HAP-1 (cell line): ENCODE measurements around the gene KCNE4.
"Not testable (repeated sequence)": the region's sequence is repeated elsewhere in the genome, so short reads cannot be mapped to it uniquely, and the experiment has no call there.

Experiments
- DNase-seq, 2 experiments: peaks; one replicate each; pipeline ENCODE4 v3.0.0-alpha.2; 2016 to 2020; ENCODE audit warnings: low spot score in 2 of 2
- H3K27me3 ChIP-seq: fragments of 250-450 bp; sonication (Bioruptor Pico); 2 replicates; pipeline ENCODE4 v1.5.1; 2020; ENCODE audit warnings: low read depth, mild to moderate bottlenecking, moderate library complexity
- H3K36me3 ChIP-seq: fragments of 250-450 bp; sonication (Bioruptor Pico); replicated peaks from 2 replicates; pipeline ENCODE4 v1.5.1; 2020; ENCODE audit warnings: mild to moderate bottlenecking
- H3K4me1 ChIP-seq: fragments of 250-450 bp; sonication (Bioruptor Pico); 2 replicates; pipeline ENCODE4 v1.5.1; 2020; ENCODE audit warnings: mild to moderate bottlenecking
- H3K4me3 ChIP-seq: fragments of 250-450 bp; sonication (Bioruptor Pico); 2 replicates; pipeline ENCODE4 v1.5.1; 2020; ENCODE audit warnings: mild to moderate bottlenecking, moderate library complexity
- H3K9me3 ChIP-seq: fragments of 250-450 bp; sonication (Bioruptor Pico); 2 replicates; pipeline ENCODE4 v1.5.1; 2020; ENCODE audit warnings: mild to moderate bottlenecking, moderate library complexity
- in situ Hi-C: fragments of 300-500 bp; cut with MboI; formaldehyde crosslinking; loops from 3 replicates; pipeline ENCODE4 v1.14.3; 2020; ENCODE audit warnings: low sequenced_read_pairs, inconsistent platforms, mixed read lengths

The KCNE4 gene

DNA sequence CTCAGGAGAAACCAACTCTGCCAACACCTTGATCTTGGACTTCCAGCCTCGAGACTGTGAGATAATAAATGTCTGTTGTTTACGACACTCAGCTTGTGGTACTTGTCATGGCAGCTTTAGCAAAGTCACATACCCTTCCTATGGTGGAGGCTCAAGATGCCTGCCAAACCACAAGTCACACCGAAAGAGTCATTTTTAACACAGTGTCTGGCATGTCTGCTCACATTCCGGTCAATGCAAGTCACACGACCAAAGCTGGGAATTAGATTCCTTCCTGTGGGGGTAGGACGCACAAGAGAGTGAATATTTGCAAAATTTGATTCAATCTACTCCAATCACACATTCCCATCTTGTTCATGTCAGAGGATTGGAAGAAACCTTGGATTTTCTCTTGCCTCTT lies 24.6 kb downstream of the KCNE4 start:
- Histone ChIP-seq H3K36me3 (no peaks in the 10 kb centered on the region), H3K4me1 (no peaks in the 10 kb centered on the region), H3K4me3 (no peak overlapping the region), H3K9me3 (no peaks in the 10 kb centered on the region), H3K27me3 (no peaks in the 10 kb centered on the region)
- no peak for DNase-seq
- in situ Hi-C loops, result no loop called here

DNA sequence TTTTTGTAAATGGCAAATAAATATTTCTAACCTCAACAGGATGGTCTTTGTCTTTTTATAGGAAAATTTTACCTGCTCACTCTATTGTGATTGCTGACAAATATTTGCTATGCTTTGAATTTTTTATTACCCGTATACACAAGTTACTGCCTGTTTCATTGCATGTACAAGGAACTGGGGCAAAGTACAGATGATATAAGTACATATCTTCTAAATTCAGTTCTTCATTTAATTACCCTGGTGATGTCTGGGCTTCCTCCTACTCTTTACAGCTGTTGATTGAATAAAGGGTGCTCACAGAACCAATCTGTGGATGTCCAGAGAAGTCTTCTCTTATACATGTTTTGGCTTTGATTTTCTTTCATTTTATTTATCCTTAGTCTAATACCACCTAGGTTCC lies 26.5 kb downstream of the KCNE4 start:
- H3K4me3 ChIP-seq, result no peak overlapping the region
- no peak for DNase-seq
- in situ Hi-C loops, result no loop called here

DNA sequence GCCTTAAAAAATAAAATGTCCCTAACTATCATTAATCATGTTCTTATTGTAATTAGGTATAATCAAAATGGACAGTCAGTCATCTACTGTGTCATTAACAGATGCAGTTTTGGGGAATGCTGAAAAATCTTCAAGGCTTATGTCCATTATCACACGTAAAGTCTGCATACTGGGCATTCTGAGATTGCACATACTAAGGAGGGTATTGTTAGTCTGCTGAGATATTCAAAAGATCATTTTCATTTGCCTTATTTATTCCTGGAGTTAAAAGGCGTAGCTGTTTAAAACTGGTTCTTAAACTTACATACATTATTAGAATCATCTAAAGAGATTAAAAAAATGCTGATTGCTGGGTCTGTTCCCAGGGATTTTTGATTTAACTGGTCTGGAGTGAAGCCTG lies 27.4 kb downstream of the KCNE4 start:
- no peaks in the 10 kb centered on the region for H3K4me1 ChIP-seq
- no peak for DNase-seq
- no peak overlapping the region for H3K4me3 ChIP-seq
- in situ Hi-C loops, result no loop called here
- H3K9me3 ChIP-seq, result no peaks in the 10 kb centered on the region
- no peaks in the 10 kb centered on the region for H3K27me3 ChIP-seq
- no peaks in the 10 kb centered on the region for H3K36me3 ChIP-seq

More for the DNA sequence above, 26.5 kb downstream of the KCNE4 start:
- Histone ChIP-seq H3K36me3 (no peaks in the 10 kb centered on the region), H3K27me3 (no peaks in the 10 kb centered on the region), H3K9me3 (no peaks in the 10 kb centered on the region), H3K4me1 (no peaks in the 10 kb centered on the region)

DNA sequence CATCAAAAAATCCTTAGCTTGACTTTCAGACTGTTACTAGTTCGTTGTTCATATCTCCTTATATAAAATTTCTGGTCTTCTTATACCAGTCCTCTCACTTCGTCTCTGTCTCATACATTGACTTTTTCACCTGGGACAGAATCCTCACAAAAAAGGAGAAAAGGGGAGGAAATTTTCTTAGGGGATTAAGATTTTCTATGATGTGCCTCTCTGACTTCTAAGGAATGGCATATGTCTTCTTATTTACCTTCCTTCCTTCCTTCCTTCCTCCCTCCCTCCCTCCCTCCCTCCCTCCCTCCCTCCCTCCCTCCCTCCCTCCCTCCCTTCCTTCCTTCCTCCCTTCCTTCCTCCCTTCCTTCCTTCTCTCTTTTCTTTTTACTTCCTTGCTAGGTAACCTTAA lies 27.9 kb downstream of the KCNE4 start:
- Histone ChIP-seq H3K9me3 (no peaks in the 10 kb centered on the region), H3K4me1 (no peaks in the 10 kb centered on the region), H3K36me3 (no peaks in the 10 kb centered on the region), H3K4me3 (no peak overlapping the region), H3K27me3 (no peaks in the 10 kb centered on the region)
- in situ Hi-C loops, result no loop called here
- DNase-seq, result no peak

DNA sequence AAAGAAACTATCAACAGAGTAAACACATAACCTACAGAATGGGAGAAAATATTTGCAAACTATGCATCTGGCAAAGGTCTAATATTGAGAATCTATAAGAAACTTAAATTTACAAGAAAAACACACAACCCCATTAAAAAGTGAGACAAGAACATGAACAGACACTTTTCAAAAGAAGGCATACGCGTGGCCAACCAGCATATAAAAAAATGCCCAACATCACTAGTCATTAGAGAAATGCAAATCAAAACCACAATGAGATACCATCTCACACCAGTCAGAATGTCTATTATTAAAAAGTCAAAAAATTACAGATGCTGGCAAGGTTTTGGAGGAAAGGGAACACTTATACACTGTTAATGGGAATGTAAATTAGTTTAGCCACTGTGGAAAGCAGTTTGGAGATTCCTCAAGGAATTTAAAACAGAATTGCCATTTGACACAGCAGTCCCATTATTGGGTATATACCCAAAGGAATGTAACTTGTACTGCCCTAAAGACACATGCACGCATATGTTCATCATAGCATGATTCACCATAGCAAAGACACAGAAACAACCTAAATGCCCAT lies 28.9 kb downstream of the KCNE4 start:
- peak in 1 of 2 experiments; percentile 25 for DNase-seq
- in situ Hi-C loops, H3K27me3 ChIP-seq, H3K4me3 ChIP-seq, H3K4me1 ChIP-seq, H3K36me3 ChIP-seq, H3K9me3 ChIP-seq: not testable (repeated sequence)

DNA sequence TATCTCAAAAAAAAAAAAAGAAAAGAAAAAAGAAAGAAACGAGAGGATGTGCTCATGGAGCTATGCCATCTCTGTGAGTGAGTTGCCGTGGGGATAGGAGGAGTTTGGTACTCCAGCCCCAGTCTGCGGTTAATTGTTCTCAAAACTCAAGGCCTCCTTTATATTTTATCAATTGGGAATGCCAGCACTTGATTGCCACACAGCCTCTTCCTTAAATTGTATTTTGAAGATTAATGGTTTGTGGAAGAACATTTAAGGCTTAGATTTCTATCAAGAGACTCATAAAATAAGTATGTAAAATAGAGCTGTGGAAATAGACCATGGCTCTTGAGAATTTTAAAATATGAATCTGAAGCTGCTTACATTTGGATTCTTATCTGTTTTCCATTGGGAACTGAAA lies 29.8 kb downstream of the KCNE4 start:
- Histone ChIP-seq H3K27me3 (no peaks in the 10 kb centered on the region), H3K9me3 (no peaks in the 10 kb centered on the region), H3K36me3 (no peaks in the 10 kb centered on the region), H3K4me3 (no peak overlapping the region), H3K4me1 (no peaks in the 10 kb centered on the region)
- no peak for DNase-seq
- in situ Hi-C loops, result no loop called here

DNA sequence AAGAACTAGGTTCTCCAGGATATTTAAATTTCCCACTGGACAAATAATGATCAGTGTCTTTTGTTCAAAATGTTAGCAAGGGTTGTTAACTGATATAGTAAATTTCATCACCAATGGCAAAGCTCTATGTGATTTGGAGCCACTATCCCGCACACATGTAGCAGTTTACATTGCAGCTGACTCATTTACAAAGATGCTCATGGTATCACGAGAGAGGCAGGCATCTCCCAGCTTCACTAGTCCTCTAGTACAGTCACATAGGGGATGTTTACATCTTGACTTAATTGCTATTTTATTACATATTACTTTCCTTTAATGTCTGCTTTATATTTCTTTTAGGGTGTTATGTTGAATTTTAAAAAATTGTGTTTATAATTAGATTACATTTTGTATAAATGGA lies 30.7 kb downstream of the KCNE4 start:
- no peaks in the 10 kb centered on the region for H3K36me3 ChIP-seq
- in situ Hi-C loops, result no loop called here
- DNase-seq, result no peak
- H3K4me3 ChIP-seq, result no peak overlapping the region
- no peaks in the 10 kb centered on the region for H3K4me1 ChIP-seq
- no peaks in the 10 kb centered on the region for H3K27me3 ChIP-seq
- H3K9me3 ChIP-seq, result no peaks in the 10 kb centered on the region

DNA sequence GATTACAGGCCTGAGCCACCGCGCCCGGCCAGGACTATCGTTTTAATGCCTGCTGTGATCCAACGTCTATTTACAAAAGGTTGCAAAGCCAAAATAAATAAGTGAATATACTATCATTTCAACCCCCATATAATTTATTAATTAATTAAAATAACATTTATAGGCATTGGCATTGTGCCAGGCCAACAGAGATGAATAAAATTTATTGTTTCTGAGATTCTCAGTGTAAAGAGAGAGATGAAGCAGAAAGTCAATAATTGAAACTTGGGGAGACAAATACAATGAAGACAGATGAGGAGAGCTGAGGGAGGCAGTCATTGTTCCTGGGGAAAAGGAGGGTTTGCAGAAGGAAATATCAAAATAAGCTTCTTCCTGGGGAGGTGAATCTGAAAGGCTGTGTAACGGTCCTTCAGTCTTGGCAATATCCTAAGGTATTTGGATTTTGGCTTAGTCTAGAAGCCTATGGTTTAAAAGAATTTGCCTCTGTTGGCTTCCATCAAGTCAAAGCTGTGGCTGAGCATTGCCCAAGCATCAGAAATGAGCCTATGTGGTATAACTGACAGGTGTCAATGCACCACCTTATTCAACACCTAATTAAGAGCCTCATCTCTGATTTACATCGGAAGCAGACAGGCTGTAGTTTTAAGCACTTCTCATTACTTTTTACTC lies 31.5 kb downstream of the KCNE4 start:
- no peak for DNase-seq
- no peak overlapping the region for H3K4me3 ChIP-seq
- no peaks in the 10 kb centered on the region for H3K27me3 ChIP-seq
- in situ Hi-C loops, result no loop called here
- H3K4me1 ChIP-seq, result no peaks in the 10 kb centered on the region
- H3K9me3 ChIP-seq, result no peaks in the 10 kb centered on the region
- H3K36me3 ChIP-seq, result no peaks in the 10 kb centered on the region

DNA sequence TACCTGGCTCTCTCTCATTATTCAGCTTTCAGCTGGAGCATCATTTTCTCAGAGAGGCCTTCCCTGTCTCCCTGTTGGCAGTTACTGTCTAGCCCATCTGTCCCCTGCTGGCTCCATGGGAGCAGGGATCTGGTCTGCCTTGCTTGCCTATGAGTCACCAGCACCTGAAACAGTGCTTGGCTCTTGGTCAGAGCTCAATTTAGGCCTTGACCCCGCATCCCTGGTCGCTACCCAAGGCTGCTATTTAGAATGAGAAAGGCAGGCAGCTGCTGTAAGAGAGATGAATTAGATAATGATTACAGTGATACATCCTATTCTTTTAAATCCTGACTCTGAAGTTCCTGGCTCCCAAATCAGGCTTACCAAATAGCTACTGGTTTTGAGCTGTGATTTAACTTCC lies 32.9 kb downstream of the KCNE4 start:
- Histone ChIP-seq H3K27me3 (no peaks in the 10 kb centered on the region), H3K4me3 (no peak overlapping the region), H3K36me3 (no peaks in the 10 kb centered on the region), H3K4me1 (no peaks in the 10 kb centered on the region), H3K9me3 (no peaks in the 10 kb centered on the region)
- DNase-seq, result no peak
- in situ Hi-C loops, result no loop called here

DNA sequence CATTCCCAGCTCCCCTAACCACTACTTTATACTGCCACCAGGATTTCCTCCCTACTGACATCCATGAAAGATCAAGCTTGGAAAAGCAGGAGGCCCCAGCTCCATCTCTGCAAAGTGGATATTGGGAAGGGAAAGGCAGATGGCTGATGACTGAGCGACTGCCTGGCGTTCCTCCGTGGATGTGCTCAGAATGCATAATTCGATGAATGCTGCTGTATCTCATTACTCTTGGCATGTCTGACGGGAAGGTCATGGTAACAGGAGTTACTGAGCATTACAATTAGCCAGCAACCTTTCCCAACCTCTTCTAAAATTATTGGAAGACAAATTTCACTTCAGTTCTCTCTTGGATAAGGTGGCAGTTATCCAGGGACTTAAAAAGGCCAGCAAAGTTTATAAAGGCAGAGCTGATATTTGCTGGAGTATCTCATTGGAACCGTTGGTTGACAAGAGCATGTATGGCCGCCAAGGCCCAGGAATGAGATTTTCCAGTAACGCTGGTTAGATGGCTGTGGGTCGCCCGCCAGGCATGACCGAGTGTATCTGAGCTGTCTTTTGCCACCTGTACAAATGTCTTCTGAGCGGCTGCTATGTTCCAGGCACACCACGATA lies 34.5 kb downstream of the KCNE4 start:
- Histone ChIP-seq H3K27me3 (no peaks in the 10 kb centered on the region), H3K4me1 (no peaks in the 10 kb centered on the region), H3K4me3 (no peak overlapping the region), H3K36me3 (no peaks in the 10 kb centered on the region), H3K9me3 (no peaks in the 10 kb centered on the region)
- in situ Hi-C loops, result no loop called here
- no peak for DNase-seq

DNA sequence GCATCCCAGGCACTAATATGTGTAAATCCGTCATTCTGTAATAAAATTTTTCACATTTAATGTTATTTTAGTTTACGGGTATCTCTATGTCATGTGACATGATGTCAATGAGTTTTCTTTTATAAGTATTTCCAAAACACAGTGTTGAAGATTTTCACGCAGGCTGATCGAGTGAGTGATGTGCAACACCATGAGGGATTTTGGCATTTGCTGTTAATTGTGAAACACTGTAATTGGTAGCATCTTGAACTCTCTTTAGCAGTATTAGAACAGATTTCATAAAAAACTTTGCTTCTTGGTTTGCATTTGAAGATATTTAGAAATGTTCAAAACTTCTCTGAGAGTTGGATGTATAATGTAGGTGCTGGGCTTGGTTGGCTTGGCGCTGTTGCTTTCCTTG lies 35.5 kb downstream of the KCNE4 start:
- no peak overlapping the region for H3K4me3 ChIP-seq
- H3K27me3 ChIP-seq, result no peaks in the 10 kb centered on the region
- no peak for DNase-seq
- H3K9me3 ChIP-seq, result no peaks in the 10 kb centered on the region
- no peaks in the 10 kb centered on the region for H3K4me1 ChIP-seq
- no peaks in the 10 kb centered on the region for H3K36me3 ChIP-seq
- in situ Hi-C loops, result no loop called here

DNA sequence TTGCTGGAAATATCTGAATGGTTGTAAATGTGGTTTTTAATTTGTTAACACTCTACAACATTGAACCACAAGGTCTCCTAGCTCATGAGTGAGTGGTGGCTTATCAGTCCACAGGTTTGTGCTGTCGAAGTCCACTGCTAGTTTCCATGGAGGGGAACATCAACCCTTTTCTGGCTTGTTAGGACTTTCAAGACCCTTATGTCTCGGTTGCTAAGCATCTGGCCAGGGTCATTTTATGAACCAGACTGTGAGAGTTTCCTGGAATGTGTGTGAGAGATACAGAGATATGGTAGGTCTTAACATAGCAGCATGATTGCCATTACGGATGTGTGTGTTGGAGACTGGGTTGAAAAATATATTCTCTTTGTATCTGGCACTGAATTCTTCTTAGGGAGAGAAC lies 36.9 kb downstream of the KCNE4 start:
- Histone ChIP-seq H3K4me3 (no peak overlapping the region), H3K4me1 (no peaks in the 10 kb centered on the region), H3K36me3 (no peaks in the 10 kb centered on the region), H3K9me3 (no peaks in the 10 kb centered on the region), H3K27me3 (no peaks in the 10 kb centered on the region)
- no peak for DNase-seq
- in situ Hi-C loops, result no loop called here

DNA sequence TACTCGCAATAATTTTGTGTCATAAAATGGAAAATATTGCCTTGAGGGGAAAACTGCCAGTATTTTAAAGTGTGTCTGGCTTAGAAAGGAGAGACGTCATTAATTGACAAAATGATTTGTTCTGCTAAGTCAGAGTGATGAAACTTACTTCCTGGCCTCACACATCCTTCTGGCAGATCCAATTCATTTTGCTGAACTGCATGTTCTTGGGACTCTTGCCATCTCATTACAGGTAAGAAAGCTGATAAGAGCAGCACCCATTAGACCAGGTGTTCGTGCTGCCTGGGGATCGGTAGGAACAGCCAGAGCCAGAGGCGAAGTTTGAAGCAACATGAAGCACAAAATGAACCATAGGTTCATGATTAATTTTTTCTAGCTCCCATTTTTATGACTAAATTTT lies 38.0 kb downstream of the KCNE4 start:
- H3K4me3 ChIP-seq, result no peak overlapping the region
- H3K27me3 ChIP-seq, result no peaks in the 10 kb centered on the region
- H3K9me3 ChIP-seq, result no peaks in the 10 kb centered on the region
- no peaks in the 10 kb centered on the region for H3K36me3 ChIP-seq
- DNase-seq, result no peak
- in situ Hi-C loops, result no loop called here
- H3K4me1 ChIP-seq, result no peaks in the 10 kb centered on the region

DNA sequence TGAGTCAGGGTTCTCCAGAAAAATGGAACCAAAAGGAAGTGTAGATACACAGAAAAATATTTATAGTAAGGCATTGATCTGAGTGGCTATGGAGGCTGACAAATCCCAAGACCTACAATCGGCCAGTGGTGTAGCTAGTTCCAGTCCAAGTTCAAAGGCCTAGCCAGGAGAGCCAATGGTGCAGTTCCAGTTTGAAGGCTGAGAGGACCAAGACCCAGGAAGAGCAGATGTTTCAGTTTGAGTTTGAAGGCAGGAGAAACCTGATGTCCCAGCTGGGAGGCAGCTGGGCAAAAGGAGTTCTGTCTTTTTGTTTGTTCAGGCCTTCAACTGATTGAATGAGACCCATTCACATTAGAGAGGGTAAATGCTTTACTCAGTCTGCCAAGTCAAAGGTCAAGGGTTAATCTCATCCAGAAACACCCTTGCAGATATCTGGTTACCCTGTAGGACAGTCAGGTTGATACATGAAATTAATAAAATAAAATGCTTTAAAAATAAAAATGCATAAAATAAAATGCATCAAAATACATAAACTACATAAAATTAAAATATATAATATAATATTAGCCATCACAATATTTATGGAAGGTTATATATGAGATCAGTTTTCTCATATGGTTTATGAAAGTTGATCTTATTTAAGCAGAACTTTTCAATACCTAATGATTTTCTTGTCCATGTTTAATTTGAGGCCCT lies 38.7 kb downstream of the KCNE4 start:
- Histone ChIP-seq H3K9me3 (no peaks in the 10 kb centered on the region), H3K4me1 (no peaks in the 10 kb centered on the region), H3K27me3 (no peaks in the 10 kb centered on the region), H3K36me3 (no peaks in the 10 kb centered on the region), H3K4me3 (no peak overlapping the region)
- DNase-seq, result no peak
- in situ Hi-C loops, result no loop called here
